ENCODE measurements around the gene CAMK2G. TPM values are rescaled to one million over a fixed set of nuclear protein-coding genes. Genes with fewer than 3 reads are reported as not detected.

The CAMK2G gene
- polyA plus RNA-seq, 3 donors, result 1.7 to 60.7 (median 3.0) TPM

DNA sequence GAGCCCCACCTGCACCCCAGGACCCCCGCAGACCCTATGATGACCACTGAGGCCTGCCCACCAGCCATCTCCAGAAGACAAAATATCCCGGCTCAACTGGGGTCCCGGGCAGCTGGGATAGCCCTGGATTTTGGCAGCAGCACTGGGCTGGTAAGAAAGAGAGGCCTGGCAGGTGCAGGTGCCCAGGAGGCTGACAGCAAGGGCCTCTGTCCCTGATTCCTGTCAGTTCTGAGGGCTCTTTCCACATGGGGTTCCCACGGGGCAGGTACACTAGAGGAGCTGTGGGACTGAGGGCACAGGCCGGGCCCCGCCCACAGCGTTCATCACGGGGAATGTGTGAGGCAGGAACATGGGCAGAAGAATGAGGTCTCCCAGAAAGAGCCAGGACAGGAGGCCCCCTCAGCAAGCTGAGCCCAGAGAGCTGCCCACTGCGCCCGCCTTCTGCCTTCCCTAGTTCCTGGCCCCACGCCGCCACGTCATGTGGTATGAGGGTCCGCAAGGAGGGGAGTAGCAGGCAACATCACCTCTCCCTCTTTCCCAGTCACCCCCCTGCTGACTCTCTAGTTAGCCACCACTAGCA is 50.1 kb downstream of the CAMK2G start:
- H3K4me2 ChIP-seq (replicated peaks; ENCODE audit: extremely low read depth, low read length, poor library complexity, severe bottlenecking), result no peak overlapping the region
- peak overlapping the region in 1 of 2 donors; percentile 16 for H3K27ac ChIP-seq (ENCODE audit: low read depth in 1 of 2, low read length in 2 of 2)
- Mint-ChIP-seq H3K36me3 (peaks cover 63 to 80% of the 10 kb centered on the region in 2 donors), H3K4me3 (no peak overlapping the region), H3K27ac (peak overlapping the region in 1 of 7 donors; percentile 56), H3K27me3 (ENCODE audit: low read depth in 3 of 3) (peaks cover 0 to 3% (median 0%) of the 10 kb centered on the region in 3 donors), H3K4me1 (peaks cover 11% of the 10 kb centered on the region), H3K9me3 (no peaks in the 10 kb centered on the region)
- 97% methylated on average over 11 of the region's 14 CpGs for WGBS (ENCODE audit: insufficient coverage)
- TF ChIP-seq, protein P1, sequence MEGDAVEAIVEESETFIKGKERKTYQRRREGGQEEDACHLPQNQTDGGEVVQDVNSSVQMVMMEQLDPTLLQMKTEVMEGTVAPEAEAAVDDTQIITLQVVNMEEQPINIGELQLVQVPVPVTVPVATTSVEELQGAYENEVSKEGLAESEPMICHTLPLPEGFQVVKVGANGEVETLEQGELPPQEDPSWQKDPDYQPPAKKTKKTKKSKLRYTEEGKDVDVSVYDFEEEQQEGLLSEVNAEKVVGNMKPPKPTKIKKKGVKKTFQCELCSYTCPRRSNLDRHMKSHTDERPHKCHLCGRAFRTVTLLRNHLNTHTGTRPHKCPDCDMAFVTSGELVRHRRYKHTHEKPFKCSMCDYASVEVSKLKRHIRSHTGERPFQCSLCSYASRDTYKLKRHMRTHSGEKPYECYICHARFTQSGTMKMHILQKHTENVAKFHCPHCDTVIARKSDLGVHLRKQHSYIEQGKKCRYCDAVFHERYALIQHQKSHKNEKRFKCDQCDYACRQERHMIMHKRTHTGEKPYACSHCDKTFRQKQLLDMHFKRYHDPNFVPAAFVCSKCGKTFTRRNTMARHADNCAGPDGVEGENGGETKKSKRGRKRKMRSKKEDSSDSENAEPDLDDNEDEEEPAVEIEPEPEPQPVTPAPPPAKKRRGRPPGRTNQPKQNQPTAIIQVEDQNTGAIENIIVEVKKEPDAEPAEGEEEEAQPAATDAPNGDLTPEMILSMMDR (IDR thresholded peaks at IDR 0.05), result no peak
- DNase-seq, result no peak
- H3K36me3 ChIP-seq (replicated peaks in 1 of 2; ENCODE audit: control insufficient read depth in 1 of 2, insufficient read depth in 2 of 2, low read length in 2 of 2), result peaks cover 55 to 82% of the 10 kb centered on the region in 2 donors
- H3K4me3 ChIP-seq (replicated peaks in 1 of 3; ENCODE audit: low read depth in 2 of 3, low read length in 3 of 3), result no peak overlapping the region
- peaks cover 5 to 9% of the 10 kb centered on the region in 2 donors for H3K4me1 ChIP-seq (ENCODE audit: control insufficient read depth in 1 of 2, insufficient read depth in 2 of 2, low read length in 2 of 2)
- H3K9me3 ChIP-seq (replicated peaks in 1 of 2; ENCODE audit: control insufficient read depth in 1 of 2, insufficient read depth in 1 of 2, low read length in 2 of 2), result no peaks in the 10 kb centered on the region
- no peak overlapping the region for H3K9ac ChIP-seq (ENCODE audit: insufficient read depth, low read length, poor library complexity, severe bottlenecking)
- H2AFZ ChIP-seq (ENCODE audit: insufficient read depth, low read depth, low read length, poor library complexity, severe bottlenecking), result no peak overlapping the region
- no peaks in the 10 kb centered on the region for H4K20me1 ChIP-seq (ENCODE audit: insufficient read depth, low read length)
- no peaks in the 10 kb centered on the region for H3K79me2 ChIP-seq (ENCODE audit: insufficient read depth, low read length)
- no peaks in the 10 kb centered on the region for H3K27me3 ChIP-seq (ENCODE audit: control insufficient read depth in 2 of 2, insufficient read depth in 2 of 2, low read length in 2 of 2)
- intact Hi-C loops (cut with micrococcal nuclease), result no loop called here

DNA sequence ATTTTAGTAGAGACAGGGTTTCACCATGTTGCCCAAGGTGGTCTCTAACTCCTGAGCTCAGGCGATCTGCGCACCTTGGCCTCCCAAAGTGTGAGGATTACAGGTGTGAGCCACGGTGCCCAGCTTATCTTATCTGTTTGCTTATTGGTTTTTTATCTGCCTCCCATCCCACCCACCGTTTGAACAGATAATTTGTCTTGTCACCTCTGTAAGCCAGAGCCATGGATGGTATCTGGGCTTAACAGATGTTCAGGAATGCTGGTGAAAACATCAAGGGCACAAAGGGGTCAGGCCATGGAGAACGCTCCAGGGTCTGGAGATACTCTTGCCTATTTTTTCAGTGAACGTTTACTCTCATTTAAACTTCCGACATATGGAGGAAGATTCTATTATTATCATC is 51.0 kb downstream of the CAMK2G start:
- DNase-seq, result no peak
- Histone ChIP-seq H3K27ac (ENCODE audit: low read depth in 1 of 2, low read length in 2 of 2) (no peak overlapping the region), H3K27me3 (ENCODE audit: control insufficient read depth in 2 of 2, insufficient read depth in 2 of 2, low read length in 2 of 2) (no peaks in the 10 kb centered on the region), H2AFZ (ENCODE audit: insufficient read depth, low read depth, low read length, poor library complexity, severe bottlenecking) (no peak overlapping the region), H4K20me1 (ENCODE audit: insufficient read depth, low read length) (no peaks in the 10 kb centered on the region), H3K4me1 (ENCODE audit: control insufficient read depth in 1 of 2, insufficient read depth in 2 of 2, low read length in 2 of 2) (peaks cover 14 to 18% of the 10 kb centered on the region in 2 donors), H3K9me3 (replicated peaks in 1 of 2; ENCODE audit: control insufficient read depth in 1 of 2, insufficient read depth in 1 of 2, low read length in 2 of 2) (no peaks in the 10 kb centered on the region), H3K9ac (ENCODE audit: insufficient read depth, low read length, poor library complexity, severe bottlenecking) (no peak overlapping the region), H3K36me3 (replicated peaks in 1 of 2; ENCODE audit: control insufficient read depth in 1 of 2, insufficient read depth in 2 of 2, low read length in 2 of 2) (peaks cover 55 to 76% of the 10 kb centered on the region in 2 donors), H3K4me3 (replicated peaks in 1 of 3; ENCODE audit: low read depth in 2 of 3, low read length in 3 of 3) (no peak overlapping the region), H3K79me2 (ENCODE audit: insufficient read depth, low read length) (no peaks in the 10 kb centered on the region), H3K4me2 (replicated peaks; ENCODE audit: extremely low read depth, low read length, poor library complexity, severe bottlenecking) (no peak overlapping the region)
- peaks cover 63 to 80% of the 10 kb centered on the region in 2 donors for H3K36me3 Mint-ChIP-seq
- TF ChIP-seq, protein P1 (IDR thresholded peaks at IDR 0.05), result no peak
- 100% methylated on average over 3 of the region's 7 CpGs for WGBS (ENCODE audit: insufficient coverage)
- H3K4me1 Mint-ChIP-seq, result peaks cover 20% of the 10 kb centered on the region
- no peak overlapping the region for H3K27ac Mint-ChIP-seq
- H3K9me3 Mint-ChIP-seq, result no peaks in the 10 kb centered on the region
- H3K4me3 Mint-ChIP-seq, result no peak overlapping the region
- intact Hi-C loops (cut with micrococcal nuclease), result no loop called here
- peaks cover 0 to 3% (median 0%) of the 10 kb centered on the region in 3 donors for H3K27me3 Mint-ChIP-seq (ENCODE audit: low read depth in 3 of 3)
